Large intestine (tissue), 3 donors: ENCODE data around the gene RPL41. TPM values are rescaled to one million over a fixed set of nuclear protein-coding genes. Genes with fewer than 3 reads are reported as not detected.

ENCODE experiments used
- DNase-seq, 2 donors: peaks; one replicate each; pipeline versions ENCODE4 v3.0.0 to v3.0.0-alpha.2; 2013
- H3K27ac ChIP-seq: one replicate; pipeline ENCODE4 v1.5.1; 2013; ENCODE audit warnings: low read length
- H3K27me3 ChIP-seq: 2 replicates; pipeline ENCODE4 v1.6.1; 2013; ENCODE audit warnings: low read length; ENCODE audit not compliant: control insufficient read depth, insufficient read depth
- H3K36me3 ChIP-seq: 2 replicates; pipeline ENCODE4 v1.6.1; 2013; ENCODE audit warnings: low read length; ENCODE audit not compliant: control insufficient read depth, insufficient read depth
- H3K4me1 ChIP-seq: one replicate; pipeline ENCODE4 v1.6.1; 2013; ENCODE audit warnings: low read length; ENCODE audit not compliant: control insufficient read depth, insufficient read depth
- H3K4me3 ChIP-seq: one replicate; pipeline ENCODE4 v1.5.1; 2013; ENCODE audit warnings: low read length
- H3K9me3 ChIP-seq: one replicate; pipeline ENCODE4 v1.6.1; 2013; ENCODE audit warnings: mild to moderate bottlenecking, low read depth, low read length, moderate library complexity; ENCODE audit not compliant: control insufficient read depth
- WGBS: methylation state at CpG from one replicate; pipeline ENCODE4 v1.1.5; 2013; ENCODE audit warnings: low lambda C conversion rate; ENCODE audit not compliant: insufficient coverage; 5-methylcytosine and 5-hydroxymethylcytosine counted together
- polyA plus RNA-seq: library from polyadenylated mRNA; unstranded; fragments of 120-200 nt; gene quantifications from one replicate; pipeline ENCODE4 v1.2.1, GENCODE V29; 2013

The RPL41 gene
- polyA plus RNA-seq, 1 donor, result 5,871 TPM

- no peak overlapping the region for H3K4me3 ChIP-seq
- H3K27ac ChIP-seq, result no peak overlapping the region
- peaks cover 68% of the 10 kb centered on the region for H3K36me3 ChIP-seq
- no peaks in the 10 kb centered on the region for H3K4me1 ChIP-seq
- H3K27me3 ChIP-seq, result no peaks in the 10 kb centered on the region
- no peak for DNase-seq
- WGBS, result no CpG with 5 or more reads among the region's 14 CpGs
- H3K9me3 ChIP-seq, result no peaks in the 10 kb centered on the region
Observed at GRCh38 chr12:56137853-56138571, 21.6 kb downstream of the RPL41 start.

- peaks cover 20% of the 10 kb centered on the region for H3K4me1 ChIP-seq
- no CpG with 5 or more reads among the region's 19 CpGs for WGBS
- peaks cover 63% of the 10 kb centered on the region for H3K36me3 ChIP-seq
- no peak overlapping the region for H3K27ac ChIP-seq
- H3K27me3 ChIP-seq, result no peaks in the 10 kb centered on the region
- DNase-seq, result no peak
- no peak overlapping the region for H3K4me3 ChIP-seq
- no peaks in the 10 kb centered on the region for H3K9me3 ChIP-seq
Observed at GRCh38 chr12:56141946-56142784, 25.7 kb downstream of the RPL41 start.

- peaks cover 53% of the 10 kb centered on the region for H3K36me3 ChIP-seq
- H3K4me3 ChIP-seq, result no peak overlapping the region
- H3K4me1 ChIP-seq, result peaks cover 20% of the 10 kb centered on the region
- H3K27ac ChIP-seq, result no peak overlapping the region
- H3K27me3 ChIP-seq, result no peaks in the 10 kb centered on the region
- WGBS, result 100% methylated on average over 1 of the region's 4 CpGs
- no peak for DNase-seq
- no peaks in the 10 kb centered on the region for H3K9me3 ChIP-seq
Observed at GRCh38 chr12:56143217-56143616, 26.8 kb downstream of the RPL41 start.

- WGBS, result no CpG with 5 or more reads among the region's 8 CpGs
- H3K27me3 ChIP-seq, result no peaks in the 10 kb centered on the region
- H3K4me3 ChIP-seq, result no peak overlapping the region
- peak in 1 of 2 donors; percentile 46 for DNase-seq
- H3K9me3 ChIP-seq, result no peaks in the 10 kb centered on the region
- H3K36me3 ChIP-seq, result peaks cover 47% of the 10 kb centered on the region
- H3K4me1 ChIP-seq, result peaks cover 20% of the 10 kb centered on the region
- peak overlapping the region; percentile 1 for H3K27ac ChIP-seq
Observed at GRCh38 chr12:56143870-56144269, 27.4 kb downstream of the RPL41 start.

- 80% methylated on average over 1 of the region's 3 CpGs for WGBS
- DNase-seq, result no peak
- H3K27ac ChIP-seq, result no peak overlapping the region
- no peaks in the 10 kb centered on the region for H3K9me3 ChIP-seq
- H3K27me3 ChIP-seq, result no peaks in the 10 kb centered on the region
- peaks cover 37% of the 10 kb centered on the region for H3K36me3 ChIP-seq
- no peak overlapping the region for H3K4me3 ChIP-seq
- peaks cover 20% of the 10 kb centered on the region for H3K4me1 ChIP-seq
Observed at GRCh38 chr12:56145217-56145616, 28.8 kb downstream of the RPL41 start.

- Histone ChIP-seq H3K4me1 (peaks cover 25% of the 10 kb centered on the region), H3K27ac (peak overlapping the region; percentile 47), H3K27me3 (no peaks in the 10 kb centered on the region), H3K9me3 (no peaks in the 10 kb centered on the region), H3K4me3 (no peak overlapping the region), H3K36me3 (peaks cover 30% of the 10 kb centered on the region)
- peak; percentile 71 to 81 for DNase-seq
- 78% methylated on average over 4 of the region's 13 CpGs for WGBS
Observed at GRCh38 chr12:56146492-56147460, 30.3 kb downstream of the RPL41 start.

GRCh38 chr12:56150563-56150962, 34.1 kb downstream of the RPL41 start:
- DNase-seq, result peak in 1 of 2 donors; percentile 32
- 74% methylated on average over 3 of the region's 3 CpGs for WGBS

GRCh38 chr12:56151672-56152131, 35.3 kb downstream of the RPL41 start:
- no CpG with 5 or more reads among the region's 12 CpGs for WGBS
- H3K36me3 ChIP-seq, result peaks cover 2% of the 10 kb centered on the region
- peak overlapping the region; percentile 71 for H3K4me3 ChIP-seq
- peak; percentile 67 to 85 for DNase-seq
- peak overlapping the region; percentile 94 for H3K27ac ChIP-seq
- no peaks in the 10 kb centered on the region for H3K27me3 ChIP-seq
- H3K4me1 ChIP-seq, result peaks cover 26% of the 10 kb centered on the region
- no peaks in the 10 kb centered on the region for H3K9me3 ChIP-seq

More at GRCh38 chr12:56150563-56150962, 34.1 kb downstream of the RPL41 start:
- Histone ChIP-seq H3K27ac (no peak overlapping the region), H3K4me1 (peaks cover 32% of the 10 kb centered on the region), H3K27me3 (no peaks in the 10 kb centered on the region), H3K9me3 (no peaks in the 10 kb centered on the region), H3K4me3 (no peak overlapping the region), H3K36me3 (peaks cover 2% of the 10 kb centered on the region)

- no peaks in the 10 kb centered on the region for H3K27me3 ChIP-seq
- H3K9me3 ChIP-seq, result no peaks in the 10 kb centered on the region
- no CpG with 5 or more reads among the region's 37 CpGs for WGBS
Observed at GRCh38 chr12:56152132-56152755, 35.8 kb downstream of the RPL41 start, which contains the start of gene MYL6B. Gene MYL6B (plus strand): TSS chr12:56152587. CDS start chr12:56153919, 1,332 bp downstream.

More at GRCh38 chr12:56152132-56152755, 35.8 kb downstream of the RPL41 start, which contains the start of gene MYL6B:
- peaks cover 22% of the 10 kb centered on the region for H3K4me1 ChIP-seq
- H3K27ac ChIP-seq, result peak within 1 kb of the TSS; percentile 94
- H3K4me3 ChIP-seq, result peak within 1 kb of the TSS; percentile 71
- H3K36me3 ChIP-seq, result peaks cover 2% of the 10 kb centered on the region
- peak; percentile 92 to 95 for DNase-seq
